CD14-positive monocyte (primary cell): ENCODE results near the gene CEACAM1. TPM values are rescaled to one million over a fixed set of nuclear protein-coding genes. Genes with fewer than 3 reads are reported as not detected.

ENCODE experiments used
- DNase-seq, 3 donors: peaks; one replicate each; pipeline ENCODE4 v3.0.0-alpha.2; 2011 to 2022
- H2AFZ ChIP-seq: 2 replicates; pipeline ENCODE4 v1.6.0; 2012; ENCODE audit warnings: mild to moderate bottlenecking, low read depth, low read length, inconsistent platforms; ENCODE audit not compliant: insufficient read depth, poor library complexity, severe bottlenecking
- H3K27ac ChIP-seq, 2 donors: 1 replicate in 1 of 2; 2 replicates in 1 of 2; pipeline ENCODE4 v1.5.1; 2012 to 2013; ENCODE audit warnings: low read length in 2 of 2, control low read depth in 1 of 2, inconsistent platforms in 1 of 2, low read depth in 1 of 2, mild to moderate bottlenecking in 1 of 2
- H3K27me3 ChIP-seq, 2 donors: one replicate each; pipeline versions ENCODE4 v1.6.0 to v1.6.1; 2011 to 2013; ENCODE audit warnings: low read length in 2 of 2; ENCODE audit not compliant: control insufficient read depth in 2 of 2, insufficient read depth in 2 of 2
- H3K36me3 ChIP-seq, 2 donors: replicated peaks in 1 of 2; 1 replicate in 1 of 2; 2 replicates in 1 of 2; pipeline versions ENCODE4 v1.5.1 to v1.6.1; 2012 to 2013; ENCODE audit warnings: low read length in 2 of 2, control low read depth in 1 of 2, inconsistent platforms in 1 of 2, mild to moderate bottlenecking in 1 of 2; ENCODE audit not compliant: insufficient read depth in 2 of 2, control insufficient read depth in 1 of 2
- H3K4me1 ChIP-seq, 2 donors: 1 replicate in 1 of 2; 2 replicates in 1 of 2; pipeline versions ENCODE4 v1.5.1 to v1.6.1; 2012 to 2013; ENCODE audit warnings: low read length in 2 of 2, control low read depth in 1 of 2, inconsistent platforms in 1 of 2, mild to moderate bottlenecking in 1 of 2, moderate library complexity in 1 of 2; ENCODE audit not compliant: insufficient read depth in 2 of 2, control insufficient read depth in 1 of 2
- H3K4me2 ChIP-seq: replicated peaks from 2 replicates; pipeline ENCODE3; 2012; ENCODE audit warnings: low read length, moderate library complexity, mild to moderate bottlenecking; ENCODE audit not compliant: poor library complexity, severe bottlenecking; ENCODE audit errors: extremely low read depth
- H3K4me3 ChIP-seq, 3 experiments: fragments of 200-600 bp in 1 of 3; sonication (generic) in 1 of 3; replicated peaks in 1 of 3; 1 replicate in 2 of 3; 2 replicates in 1 of 3; pipeline ENCODE4 v1.5.1; 2011 to 2013; ENCODE audit warnings: low read length in 3 of 3, mild to moderate bottlenecking in 3 of 3, control low read depth in 2 of 3, low read depth in 2 of 3, inconsistent platforms in 1 of 3, moderate library complexity in 1 of 3
- H3K79me2 ChIP-seq: 2 replicates; pipeline ENCODE4 v1.6.0; 2012; ENCODE audit warnings: mild to moderate bottlenecking, control low read depth, inconsistent platforms, low read length, moderate library complexity; ENCODE audit not compliant: insufficient read depth
- H3K9ac ChIP-seq: 2 replicates; pipeline ENCODE4 v1.6.0; 2017; ENCODE audit warnings: low read length, mild to moderate bottlenecking; ENCODE audit not compliant: insufficient read depth, poor library complexity, severe bottlenecking
- H3K9me3 ChIP-seq, 2 donors: replicated peaks in 1 of 2; 1 replicate in 1 of 2; 2 replicates in 1 of 2; pipeline versions ENCODE4 v1.5.1 to v1.6.1; 2012 to 2013; ENCODE audit warnings: low read length in 2 of 2, control low read depth in 1 of 2; ENCODE audit not compliant: control insufficient read depth in 1 of 2, insufficient read depth in 1 of 2
- H4K20me1 ChIP-seq: 2 replicates; pipeline ENCODE4 v1.6.0; 2012; ENCODE audit warnings: mild to moderate bottlenecking, low read length, control low read depth, moderate library complexity; ENCODE audit not compliant: insufficient read depth
- H3K27ac Mint-ChIP-seq, 7 donors: one replicate each; pipeline ENCODE4 v1.8.0; 2020; ENCODE audit warnings: mild to moderate bottlenecking in 7 of 7, mixed read lengths in 7 of 7, moderate library complexity in 6 of 7, inconsistent platforms in 2 of 7
- H3K27me3 Mint-ChIP-seq, 3 donors: one replicate each; pipeline ENCODE4 v1.8.0; 2021 to 2022; ENCODE audit warnings: low read depth in 3 of 3, mild to moderate bottlenecking in 3 of 3, mixed read lengths in 3 of 3, moderate library complexity in 3 of 3, inconsistent platforms in 1 of 3
- H3K36me3 Mint-ChIP-seq, 2 donors: one replicate each; pipeline ENCODE4 v1.8.0; 2020; ENCODE audit warnings: mixed read lengths in 2 of 2, inconsistent platforms in 1 of 2, mild to moderate bottlenecking in 1 of 2
- H3K4me1 Mint-ChIP-seq: one replicate; pipeline ENCODE4 v1.8.0; 2020; ENCODE audit warnings: mild to moderate bottlenecking, mixed read lengths
- H3K4me3 Mint-ChIP-seq, 2 donors: one replicate each; pipeline ENCODE4 v1.8.0; 2020; ENCODE audit warnings: mild to moderate bottlenecking in 2 of 2, mixed read lengths in 2 of 2, moderate library complexity in 1 of 2
- H3K9me3 Mint-ChIP-seq, 7 donors: one replicate each; pipeline ENCODE4 v1.8.0; 2020 to 2022; ENCODE audit warnings: mixed read lengths in 7 of 7, mild to moderate bottlenecking in 6 of 7, moderate library complexity in 6 of 7, inconsistent platforms in 2 of 7
- WGBS: methylation state at CpG from one replicate; pipeline ENCODE4 v1.1.5; 2013; ENCODE audit warnings: missing lambda C conversion rate; ENCODE audit not compliant: insufficient coverage; 5-methylcytosine and 5-hydroxymethylcytosine counted together
- intact Hi-C, 2 donors: fragments of 100-400 bp; cut with micrococcal nuclease; formaldehyde crosslinking; loops; one replicate each; pipeline versions ENCODE4 v1.15.0 to v1.15.1; 2023
- polyA plus RNA-seq, 3 donors: library from polyadenylated mRNA; depleted of rRNA in 1 of 3; unstranded in 2 of 3; stranded (reverse) in 1 of 3; fragments of 300-500 nt in 2 of 3; fragments of >200 nt in 1 of 3; fragmentation: Illumina TruSeq in 2 of 3; gene quantifications; 1 replicate in 2 of 3; 2 replicates in 1 of 3; pipeline ENCODE4 v1.2.3, GENCODE V29; 2012 to 2021
- TF ChIP-seq, protein P1 (sequence below): fragments of 200-600 bp; IDR thresholded peaks from one replicate; pipeline ENCODE4 v1.8.0; 2022; ENCODE audit warnings: antibody characterized with exemption, mild to moderate bottlenecking

CEACAM1 gene
- polyA plus RNA-seq, 3 donors, result 0.09 to 0.40 (median 0.22) TPM

DNA sequence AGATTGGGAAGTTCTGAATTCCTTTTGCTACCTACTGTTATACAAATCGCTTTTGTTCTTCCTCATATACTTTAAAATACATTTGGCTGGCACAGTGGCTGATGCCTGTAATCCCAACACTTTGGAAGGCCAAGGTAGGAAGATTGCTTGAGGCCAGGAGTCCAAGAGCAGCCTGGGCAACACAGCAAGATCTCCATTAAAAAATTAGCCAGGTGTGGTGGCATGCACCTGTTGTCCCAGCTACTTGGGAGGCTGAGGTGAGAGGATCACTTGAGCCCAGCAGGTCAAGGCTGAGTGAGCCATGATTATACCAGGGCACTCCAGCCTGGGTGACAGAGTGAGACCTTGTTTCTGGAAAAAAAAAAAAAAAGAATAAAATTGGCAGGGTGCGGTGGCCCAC, 51.2 kb downstream of the CEACAM1 start:
- Histone ChIP-seq H3K4me1 (peaks cover 26 to 27% of the 10 kb centered on the region in 2 donors), H3K4me2 (no peak overlapping the region), H2AFZ (no peak overlapping the region), H3K79me2 (no peaks in the 10 kb centered on the region), H3K27ac (no peak overlapping the region), H3K36me3 (no peaks in the 10 kb centered on the region), H3K9me3 (no peaks in the 10 kb centered on the region), H4K20me1 (no peaks in the 10 kb centered on the region), H3K27me3 (peaks cover 2% of the 10 kb centered on the region in 2 donors), H3K9ac (no peak overlapping the region), H3K4me3 (no peak overlapping the region)
- Mint-ChIP-seq H3K4me1 (peaks cover 26% of the 10 kb centered on the region), H3K27me3 (peaks cover 14 to 25% (median 25%) of the 10 kb centered on the region in 3 donors), H3K36me3 (no peaks in the 10 kb centered on the region), H3K9me3 (no peaks in the 10 kb centered on the region), H3K27ac (no peak overlapping the region), H3K4me3 (no peak overlapping the region)
- WGBS, result no CpG with 5 or more reads among the region's 2 CpGs
- TF ChIP-seq, protein P1, sequence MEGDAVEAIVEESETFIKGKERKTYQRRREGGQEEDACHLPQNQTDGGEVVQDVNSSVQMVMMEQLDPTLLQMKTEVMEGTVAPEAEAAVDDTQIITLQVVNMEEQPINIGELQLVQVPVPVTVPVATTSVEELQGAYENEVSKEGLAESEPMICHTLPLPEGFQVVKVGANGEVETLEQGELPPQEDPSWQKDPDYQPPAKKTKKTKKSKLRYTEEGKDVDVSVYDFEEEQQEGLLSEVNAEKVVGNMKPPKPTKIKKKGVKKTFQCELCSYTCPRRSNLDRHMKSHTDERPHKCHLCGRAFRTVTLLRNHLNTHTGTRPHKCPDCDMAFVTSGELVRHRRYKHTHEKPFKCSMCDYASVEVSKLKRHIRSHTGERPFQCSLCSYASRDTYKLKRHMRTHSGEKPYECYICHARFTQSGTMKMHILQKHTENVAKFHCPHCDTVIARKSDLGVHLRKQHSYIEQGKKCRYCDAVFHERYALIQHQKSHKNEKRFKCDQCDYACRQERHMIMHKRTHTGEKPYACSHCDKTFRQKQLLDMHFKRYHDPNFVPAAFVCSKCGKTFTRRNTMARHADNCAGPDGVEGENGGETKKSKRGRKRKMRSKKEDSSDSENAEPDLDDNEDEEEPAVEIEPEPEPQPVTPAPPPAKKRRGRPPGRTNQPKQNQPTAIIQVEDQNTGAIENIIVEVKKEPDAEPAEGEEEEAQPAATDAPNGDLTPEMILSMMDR, result no peak
- intact Hi-C loops, result no loop called here
- DNase-seq, result no peak

DNA sequence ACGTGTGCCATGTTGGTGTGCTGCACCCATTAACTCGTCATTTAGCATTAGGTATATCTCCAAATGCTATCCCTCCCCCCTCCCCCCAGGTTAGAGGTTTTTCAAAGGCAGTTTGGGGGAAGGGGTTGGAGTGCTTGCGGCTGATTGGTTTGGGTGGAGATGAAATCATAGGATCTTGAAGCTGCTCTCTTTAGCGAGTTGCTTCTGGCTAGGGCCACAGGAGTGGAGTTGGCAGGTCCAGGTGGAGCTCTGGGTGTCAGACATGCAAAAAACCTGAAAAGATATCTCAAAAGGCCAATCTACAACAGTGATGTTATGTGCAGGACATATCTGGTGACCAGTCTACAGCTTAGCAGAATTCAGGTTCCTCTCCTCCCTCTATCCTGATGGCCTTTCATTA, 52.9 kb downstream of the CEACAM1 start:
- Histone ChIP-seq H3K9ac (no peak overlapping the region), H3K36me3 (no peaks in the 10 kb centered on the region), H3K27me3 (peaks cover 2% of the 10 kb centered on the region in 2 donors), H3K79me2 (no peaks in the 10 kb centered on the region), H3K4me1 (peaks cover 9% of the 10 kb centered on the region in 2 donors), H3K27ac (no peak overlapping the region), H3K9me3 (no peaks in the 10 kb centered on the region), H3K4me3 (no peak overlapping the region), H2AFZ (no peak overlapping the region), H4K20me1 (no peaks in the 10 kb centered on the region), H3K4me2 (no peak overlapping the region)
- DNase-seq, result no peak
- Mint-ChIP-seq H3K36me3 (no peaks in the 10 kb centered on the region), H3K27ac (no peak overlapping the region), H3K4me1 (peaks cover 9% of the 10 kb centered on the region), H3K9me3 (no peaks in the 10 kb centered on the region), H3K4me3 (no peak overlapping the region), H3K27me3 (peaks cover 14 to 31% (median 23%) of the 10 kb centered on the region in 3 donors)
- intact Hi-C loops, result no loop called here
- WGBS, result 80% methylated on average over 1 of the region's 4 CpGs
- TF ChIP-seq, protein P1, result no peak
